GM10266 (cell line): Measurements from ENCODE around the gene IMMP2L.
"Not testable (repeated sequence)": the region's sequence is repeated elsewhere in the genome, so short reads cannot be mapped to it uniquely, and the experiment has no call there.

Experiments used
- DNase-seq: peaks from one replicate; pipeline ENCODE4 v3.0.0; 2012; ENCODE audit errors: extremely low spot score
- TF ChIP-seq, protein P1 (sequence below): IDR thresholded peaks from 2 replicates; pipeline ENCODE4 v1.5.1; 2012; ENCODE audit warnings: mild to moderate bottlenecking, low read depth; ENCODE audit not compliant: control insufficient read depth, insufficient read depth; ENCODE audit errors: missing control alignments

IMMP2L gene

GRCh38 chr7:111262293-111263116, 299.8 kb downstream of the IMMP2L start:
- TF ChIP-seq, protein P1, sequence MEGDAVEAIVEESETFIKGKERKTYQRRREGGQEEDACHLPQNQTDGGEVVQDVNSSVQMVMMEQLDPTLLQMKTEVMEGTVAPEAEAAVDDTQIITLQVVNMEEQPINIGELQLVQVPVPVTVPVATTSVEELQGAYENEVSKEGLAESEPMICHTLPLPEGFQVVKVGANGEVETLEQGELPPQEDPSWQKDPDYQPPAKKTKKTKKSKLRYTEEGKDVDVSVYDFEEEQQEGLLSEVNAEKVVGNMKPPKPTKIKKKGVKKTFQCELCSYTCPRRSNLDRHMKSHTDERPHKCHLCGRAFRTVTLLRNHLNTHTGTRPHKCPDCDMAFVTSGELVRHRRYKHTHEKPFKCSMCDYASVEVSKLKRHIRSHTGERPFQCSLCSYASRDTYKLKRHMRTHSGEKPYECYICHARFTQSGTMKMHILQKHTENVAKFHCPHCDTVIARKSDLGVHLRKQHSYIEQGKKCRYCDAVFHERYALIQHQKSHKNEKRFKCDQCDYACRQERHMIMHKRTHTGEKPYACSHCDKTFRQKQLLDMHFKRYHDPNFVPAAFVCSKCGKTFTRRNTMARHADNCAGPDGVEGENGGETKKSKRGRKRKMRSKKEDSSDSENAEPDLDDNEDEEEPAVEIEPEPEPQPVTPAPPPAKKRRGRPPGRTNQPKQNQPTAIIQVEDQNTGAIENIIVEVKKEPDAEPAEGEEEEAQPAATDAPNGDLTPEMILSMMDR: no peak
- DNase-seq: no peak

- DNase-seq: no peak
- TF ChIP-seq, protein P1: no peak
Observed at GRCh38 chr7:111261496-111261895, 300.8 kb downstream of the IMMP2L start.

DNA sequence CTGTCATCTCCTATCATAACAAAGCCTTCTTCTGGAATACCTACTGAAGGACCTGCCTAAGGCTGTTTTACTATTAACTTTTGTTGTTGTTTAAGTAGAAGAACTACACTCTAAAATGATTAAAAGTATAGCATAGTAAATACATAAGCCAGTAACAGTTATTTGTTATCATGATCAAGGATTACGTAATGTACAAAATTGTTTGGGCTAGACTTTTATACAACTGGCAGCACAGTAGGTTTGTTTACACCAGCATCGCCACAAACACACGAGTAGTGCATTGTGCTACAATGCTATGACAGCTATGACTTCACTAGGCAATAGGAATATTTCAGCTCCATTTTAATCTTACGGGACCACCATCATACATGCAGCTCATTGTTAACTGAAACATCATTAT, 302.3 kb downstream of the IMMP2L start:
- DNase-seq: no peak
- TF ChIP-seq, protein P1: no peak

DNA sequence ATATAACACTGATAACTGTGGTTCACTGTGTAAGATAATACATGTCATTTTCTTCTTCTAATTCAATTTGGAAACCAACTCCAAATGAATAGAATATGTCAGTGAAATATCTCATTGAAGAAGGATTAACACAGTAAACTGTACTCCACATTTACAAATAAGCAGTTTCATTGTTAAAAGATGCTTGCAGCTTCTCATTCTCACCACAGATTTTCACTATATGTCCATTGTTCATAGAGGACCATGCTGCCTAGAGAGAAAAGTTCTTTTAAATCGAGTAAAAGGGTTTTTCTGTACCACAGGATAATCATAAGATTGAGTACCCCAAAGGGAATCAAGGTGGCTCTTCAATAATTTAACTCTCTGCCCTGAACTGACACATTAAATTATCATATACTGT, 305.9 kb downstream of the IMMP2L start:
- DNase-seq: no peak
- TF ChIP-seq, protein P1: no peak

GRCh38 chr7:111255576-111255975, 306.7 kb downstream of the IMMP2L start:
- TF ChIP-seq, protein P1: no peak

DNA sequence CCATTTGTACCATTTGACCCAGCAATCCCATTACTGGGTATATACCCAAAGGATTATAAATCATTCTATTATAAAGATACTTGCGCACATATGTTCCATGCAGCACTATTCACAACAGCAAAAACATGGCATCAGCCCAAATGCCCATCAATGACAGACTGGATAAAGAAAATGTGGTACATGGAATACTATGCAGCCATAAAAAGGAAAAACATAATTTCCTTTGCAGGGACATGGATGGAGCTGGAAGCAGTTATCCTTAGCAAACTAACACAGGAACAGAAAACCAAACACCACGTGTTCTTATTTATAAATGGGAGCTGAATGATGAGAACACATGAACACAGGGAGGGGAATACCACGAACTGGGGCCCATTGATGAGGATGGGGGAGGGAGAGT, 310.9 kb downstream of the IMMP2L start:
- not testable (repeated sequence) for DNase-seq

More at GRCh38 chr7:111255576-111255975, 306.7 kb downstream of the IMMP2L start:
- DNase-seq: no peak

DNA sequence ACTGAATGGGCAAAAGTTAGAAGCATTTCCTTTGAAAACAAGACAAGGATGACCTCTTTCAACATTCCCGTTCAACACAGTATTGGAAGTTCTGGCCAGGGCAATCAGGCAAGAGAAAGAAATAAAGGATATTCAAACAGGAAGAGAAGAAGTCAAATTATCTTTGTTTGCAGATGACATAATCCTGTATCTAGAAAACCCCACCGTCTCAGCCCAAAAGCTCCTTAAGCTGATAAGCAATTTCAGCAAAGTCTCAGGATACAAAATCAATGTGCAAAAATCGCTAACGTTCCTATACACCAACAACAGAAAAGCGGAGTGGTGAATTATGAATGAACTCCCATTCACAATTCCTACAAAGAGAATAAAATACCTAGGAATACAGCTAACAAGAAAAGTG, 312.5 kb downstream of the IMMP2L start:
- not testable (repeated sequence) for DNase-seq

- no peak for DNase-seq
- TF ChIP-seq, protein P1: no peak
Observed at GRCh38 chr7:111242141-111242755, 320.0 kb downstream of the IMMP2L start.
